ENCODE measurements around the gene SPHKAP. TPM values are rescaled to one million over a fixed set of nuclear protein-coding genes. Genes with fewer than 3 reads are reported as not detected.
"Not testable (repeated sequence)": the region's sequence is repeated elsewhere in the genome, so short reads cannot be mapped to it uniquely, and the experiment has no call there.

SPHKAP gene
- total RNA-seq, 4 donors from 2014 or later = not detected

- DNase-seq (ENCODE audit: low spot score) (no peak), ATAC-seq (ENCODE audit: low FRiP score) (no peak)
- TF ChIP-seq CTCF (IDR thresholded peaks at IDR 0.05) = no peak
Observed at GRCh38 chr2:228094377-228094921, 87.0 kb downstream of the SPHKAP start.

GRCh38 chr2:228092056-228092455 lies 89.4 kb downstream of the SPHKAP start:
- no peak for TF ChIP-seq CTCF (IDR thresholded peaks at IDR 0.05)
- DNase-seq (ENCODE audit: low spot score) = no peak
- no peak for ATAC-seq (ENCODE audit: low FRiP score)

- no peak for ATAC-seq (ENCODE audit: low FRiP score)
- no peak for TF ChIP-seq CTCF (IDR thresholded peaks at IDR 0.05)
- no peak for DNase-seq (ENCODE audit: low spot score)
Observed at GRCh38 chr2:228086561-228086960, 94.9 kb downstream of the SPHKAP start.

- no peak for ATAC-seq (ENCODE audit: low FRiP score)
Observed at GRCh38 chr2:228084717-228085116, 96.8 kb downstream of the SPHKAP start.

GRCh38 chr2:228083131-228083530 lies 98.4 kb downstream of the SPHKAP start:
- TF ChIP-seq CTCF (IDR thresholded peaks at IDR 0.05) = no peak
- no peak for ATAC-seq (ENCODE audit: low FRiP score)

More at GRCh38 chr2:228084717-228085116, 96.8 kb downstream of the SPHKAP start:
- DNase-seq (ENCODE audit: low spot score) = no peak
- no peak for TF ChIP-seq CTCF (IDR thresholded peaks at IDR 0.05)

GRCh38 chr2:228082571-228082970 lies 98.9 kb downstream of the SPHKAP start:
- no peak for ATAC-seq (ENCODE audit: low FRiP score)
- no peak for DNase-seq (ENCODE audit: low spot score)
- TF ChIP-seq CTCF (IDR thresholded peaks at IDR 0.05) = no peak

More at GRCh38 chr2:228083131-228083530, 98.4 kb downstream of the SPHKAP start:
- no peak for DNase-seq (ENCODE audit: low spot score)

- peak; percentile 32 for ATAC-seq (ENCODE audit: low FRiP score)
Observed at GRCh38 chr2:228079194-228079593, 102.3 kb downstream of the SPHKAP start.

GRCh38 chr2:228076695-228077094 lies 104.8 kb downstream of the SPHKAP start:
- not testable (repeated sequence) for ATAC-seq (ENCODE audit: low FRiP score); DNase-seq (ENCODE audit: low spot score)

More at GRCh38 chr2:228079194-228079593, 102.3 kb downstream of the SPHKAP start:
- TF ChIP-seq CTCF (IDR thresholded peaks at IDR 0.05) = no peak
- DNase-seq (ENCODE audit: low spot score) = no peak
